GM12874 (cell line): ENCODE data around the gene COL5A1.

Experiments
- TF ChIP-seq, protein P1 (sequence below): IDR thresholded peaks from 2 replicates; pipeline ENCODE4 v1.5.1; 2011; ENCODE audit warnings: low read depth, mild to moderate bottlenecking, control low read depth, low read length, moderate library complexity; ENCODE audit not compliant: insufficient read depth

The COL5A1 gene

DNA sequence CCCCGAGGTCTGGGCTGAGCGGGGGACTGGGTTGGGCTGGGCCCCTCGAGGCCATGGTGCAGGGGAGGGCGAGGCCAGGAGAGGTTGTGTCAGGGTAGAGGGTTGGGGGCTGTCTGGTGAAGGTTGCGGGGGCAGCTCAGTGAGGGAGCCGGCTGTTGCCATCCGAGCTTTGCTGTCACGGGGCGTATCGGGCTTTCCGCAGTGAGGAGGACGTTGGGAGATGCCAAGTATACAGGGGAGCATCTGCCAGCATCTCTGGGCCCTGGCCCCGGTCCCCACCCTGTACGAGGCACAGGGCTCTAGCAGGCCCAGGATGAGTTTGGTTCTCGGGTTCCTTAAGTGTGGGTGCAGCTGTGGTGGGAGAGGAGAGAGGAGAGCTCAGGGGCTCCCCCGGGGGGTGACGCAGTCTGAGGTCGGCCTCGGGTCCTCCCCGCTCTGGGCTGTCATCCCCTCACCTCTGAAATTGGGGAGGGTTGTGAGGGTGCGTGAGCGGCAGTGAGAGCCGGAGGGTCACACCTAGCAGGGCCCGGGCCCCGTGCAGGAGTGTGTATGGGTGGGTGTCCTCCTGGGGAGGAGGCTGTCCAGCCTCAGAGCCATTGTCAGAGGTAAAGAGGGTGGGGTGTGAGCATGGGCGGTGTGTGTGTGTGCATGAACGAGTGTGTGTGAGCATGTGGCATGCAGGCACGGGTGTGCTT lies 87.3 kb downstream of the COL5A1 start:
- TF ChIP-seq, protein P1, sequence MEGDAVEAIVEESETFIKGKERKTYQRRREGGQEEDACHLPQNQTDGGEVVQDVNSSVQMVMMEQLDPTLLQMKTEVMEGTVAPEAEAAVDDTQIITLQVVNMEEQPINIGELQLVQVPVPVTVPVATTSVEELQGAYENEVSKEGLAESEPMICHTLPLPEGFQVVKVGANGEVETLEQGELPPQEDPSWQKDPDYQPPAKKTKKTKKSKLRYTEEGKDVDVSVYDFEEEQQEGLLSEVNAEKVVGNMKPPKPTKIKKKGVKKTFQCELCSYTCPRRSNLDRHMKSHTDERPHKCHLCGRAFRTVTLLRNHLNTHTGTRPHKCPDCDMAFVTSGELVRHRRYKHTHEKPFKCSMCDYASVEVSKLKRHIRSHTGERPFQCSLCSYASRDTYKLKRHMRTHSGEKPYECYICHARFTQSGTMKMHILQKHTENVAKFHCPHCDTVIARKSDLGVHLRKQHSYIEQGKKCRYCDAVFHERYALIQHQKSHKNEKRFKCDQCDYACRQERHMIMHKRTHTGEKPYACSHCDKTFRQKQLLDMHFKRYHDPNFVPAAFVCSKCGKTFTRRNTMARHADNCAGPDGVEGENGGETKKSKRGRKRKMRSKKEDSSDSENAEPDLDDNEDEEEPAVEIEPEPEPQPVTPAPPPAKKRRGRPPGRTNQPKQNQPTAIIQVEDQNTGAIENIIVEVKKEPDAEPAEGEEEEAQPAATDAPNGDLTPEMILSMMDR, result no peak

DNA sequence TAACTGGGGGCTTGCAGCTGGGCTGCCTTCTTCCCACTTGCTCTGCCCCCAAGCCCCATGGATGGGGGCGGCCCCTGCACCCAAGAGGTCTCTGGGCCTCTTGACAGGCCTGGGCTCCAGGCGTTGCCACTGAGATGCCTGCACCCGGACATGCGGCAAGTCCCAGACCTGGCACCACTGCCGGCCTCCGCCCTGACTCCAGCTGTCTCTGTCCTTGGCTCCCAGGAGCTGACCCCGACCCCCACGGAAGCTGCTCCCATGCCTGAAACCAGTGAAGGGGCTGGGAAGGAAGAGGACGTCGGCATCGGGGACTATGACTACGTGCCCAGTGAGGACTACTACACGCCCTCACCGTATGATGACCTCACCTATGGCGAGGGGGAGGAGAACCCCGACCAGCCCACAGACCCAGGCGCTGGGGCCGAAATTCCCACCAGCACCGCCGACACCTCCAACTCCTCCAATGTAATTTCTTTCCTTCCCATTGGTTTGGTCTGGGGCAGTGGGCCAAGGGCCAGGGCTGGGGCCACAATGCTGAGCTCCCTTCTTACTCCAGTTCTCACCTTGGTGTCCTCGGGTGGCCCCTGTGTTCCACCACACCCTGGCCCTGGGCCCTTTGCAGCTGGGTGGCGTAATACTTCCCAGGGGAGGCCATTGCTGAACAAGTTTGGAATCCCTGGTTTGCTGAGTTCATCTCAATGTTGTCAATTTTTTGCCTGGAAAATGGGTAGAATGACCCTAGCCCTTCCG lies 88.6 kb downstream of the COL5A1 start:
- TF ChIP-seq, protein P1, result no peak

DNA sequence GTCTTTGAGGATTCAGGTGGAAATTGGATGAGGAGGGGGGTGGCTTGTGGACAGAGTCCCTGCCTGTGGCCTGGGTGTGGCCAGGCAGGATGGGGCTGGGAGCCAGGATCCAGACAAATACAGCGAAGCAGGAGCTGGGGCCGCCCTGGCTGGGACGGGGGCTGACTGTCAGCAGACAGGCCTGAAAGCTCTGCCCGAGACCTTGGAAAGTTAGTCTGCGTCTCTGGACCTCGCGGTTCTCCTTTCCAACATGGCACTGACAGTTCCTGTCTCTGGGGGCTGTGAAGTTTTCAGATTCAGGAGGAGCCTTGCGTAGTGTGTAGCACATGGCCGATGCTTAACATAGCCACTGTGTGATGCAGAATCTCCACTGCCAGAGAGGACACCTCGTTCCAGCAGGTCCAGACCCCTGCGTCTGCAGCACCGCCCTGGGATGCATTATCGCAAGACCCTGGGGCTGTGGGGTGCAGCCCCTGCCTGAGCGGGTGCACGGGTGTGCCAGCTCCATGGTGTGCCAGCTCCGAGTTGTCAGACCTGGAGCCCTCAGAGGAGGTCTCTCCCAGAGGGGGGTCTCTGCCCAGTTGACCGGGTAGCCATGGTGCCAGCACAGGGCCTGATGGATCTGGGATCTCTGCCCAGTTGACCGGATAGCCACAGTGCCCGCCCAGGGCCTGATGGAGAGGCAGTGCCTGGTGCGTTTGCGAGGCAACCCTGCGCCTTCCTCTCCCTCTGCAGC lies 89.3 kb downstream of the COL5A1 start:
- TF ChIP-seq, protein P1, result no peak

DNA sequence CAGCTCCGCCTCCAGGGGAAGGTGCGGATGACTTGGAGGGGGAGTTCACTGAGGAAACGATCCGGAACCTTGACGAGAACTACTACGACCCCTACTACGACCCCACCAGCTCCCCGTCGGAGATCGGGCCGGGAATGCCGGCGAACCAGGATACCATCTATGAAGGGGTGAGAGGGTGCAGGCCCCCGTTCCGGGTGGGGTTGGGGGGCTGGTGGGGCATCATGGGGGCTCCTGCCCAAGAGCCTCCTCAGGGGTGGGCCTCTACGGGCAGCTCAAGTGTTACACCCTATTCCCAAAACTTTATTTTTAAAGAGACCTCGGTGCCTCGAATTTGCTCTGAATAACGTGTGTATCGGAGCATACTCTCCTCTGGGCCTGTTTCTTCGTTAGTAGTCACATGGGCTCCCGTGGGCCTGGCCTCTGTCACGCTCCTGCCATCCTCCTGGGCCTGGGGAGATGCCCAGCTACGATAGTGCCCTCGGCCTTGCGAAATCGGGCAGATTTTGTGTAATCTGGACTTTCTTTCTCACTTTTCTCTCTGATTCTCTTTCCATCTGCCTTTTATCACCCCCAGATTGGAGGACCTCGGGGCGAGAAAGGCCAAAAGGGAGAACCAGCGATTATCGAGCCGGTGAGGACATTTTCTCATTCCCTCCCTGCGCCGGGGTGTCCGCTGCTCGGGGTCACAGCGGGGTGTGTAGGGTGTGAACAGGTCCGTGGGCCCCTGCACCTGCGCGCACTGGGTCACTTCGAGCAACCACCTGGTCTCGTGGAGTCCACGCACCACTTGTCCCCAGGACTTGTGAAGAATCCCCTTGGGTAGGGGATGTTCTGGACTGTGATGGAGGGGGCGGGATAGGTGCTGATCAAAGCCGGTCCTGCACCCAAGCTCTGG lies 90.1 kb downstream of the COL5A1 start:
- TF ChIP-seq, protein P1, result no peak

DNA sequence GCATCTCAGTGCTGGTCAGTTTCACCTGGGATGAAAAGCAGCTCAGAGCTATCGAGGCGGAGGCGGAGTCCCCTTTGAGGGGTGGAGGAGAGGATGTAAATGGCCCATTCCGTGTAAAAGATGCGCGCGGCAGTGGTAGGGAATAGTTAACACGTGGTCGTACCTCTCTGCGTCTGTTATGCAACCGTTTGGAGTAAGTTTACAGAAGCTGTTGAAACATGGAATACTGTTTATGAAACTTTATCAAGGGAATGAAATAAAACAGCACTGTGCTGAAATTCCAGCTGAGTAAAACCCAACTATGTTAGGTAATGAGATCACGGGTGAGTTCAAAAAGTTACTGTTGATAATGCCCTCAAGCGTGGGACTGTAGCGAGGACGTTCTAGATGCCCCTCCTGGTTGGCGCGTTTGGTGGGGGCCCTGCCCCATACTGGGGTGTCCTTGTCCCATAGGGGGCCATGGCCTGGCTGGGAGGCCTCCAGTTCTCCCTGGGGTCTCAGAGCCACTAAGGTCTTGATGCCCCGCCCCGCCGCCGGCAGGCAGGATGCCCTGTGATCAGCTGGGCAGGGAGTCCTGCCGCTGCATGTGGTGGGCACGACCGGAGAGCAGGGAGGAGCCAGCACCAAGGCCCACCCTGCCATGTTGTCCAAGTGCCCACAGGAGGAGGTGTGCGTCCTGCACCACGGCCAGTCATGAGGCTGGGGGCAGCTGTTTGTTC lies 90.9 kb downstream of the COL5A1 start:
- TF ChIP-seq, protein P1, result no peak

GRCh38 chr9:134733480-134734232 lies 92.1 kb downstream of the COL5A1 start:
- TF ChIP-seq, protein P1, result no peak
